Effector memory CD8-positive, alpha-beta T cell (primary cell): ENCODE measurements around the gene GLIS2.

ENCODE experiments used
- ATAC-seq: fragments of 150-1000 bp; cut with Tn5 transposase; replicated peaks from 2 replicates; pipeline ENCODE4 v1.10.0; 2021; ENCODE audit warnings: mild to moderate bottlenecking, moderate library complexity
- DNase-seq, 3 experiments: peaks; one replicate each; pipeline ENCODE4 v3.0.0; 2021
- H3K27ac Mint-ChIP-seq, 2 donors: one replicate each; pipeline ENCODE4 v1.8.0; 2022; ENCODE audit warnings: mild to moderate bottlenecking in 2 of 2, mixed read lengths in 2 of 2, moderate library complexity in 2 of 2
- H3K27me3 Mint-ChIP-seq, 2 donors: one replicate each; pipeline ENCODE4 v1.8.0; 2022; ENCODE audit warnings: mixed read lengths in 2 of 2
- H3K36me3 Mint-ChIP-seq: one replicate; pipeline ENCODE4 v1.8.0; 2022; ENCODE audit warnings: mild to moderate bottlenecking, moderate library complexity, mixed read lengths; ENCODE audit not compliant: insufficient read depth
- H3K4me1 Mint-ChIP-seq, 2 donors: one replicate each; pipeline ENCODE4 v1.8.0; 2022; ENCODE audit warnings: low read depth in 2 of 2, mixed read lengths in 2 of 2
- H3K4me3 Mint-ChIP-seq, 2 donors: one replicate each; pipeline ENCODE4 v1.8.0; 2022; ENCODE audit warnings: mild to moderate bottlenecking in 2 of 2, mixed read lengths in 2 of 2, moderate library complexity in 2 of 2
- H3K9me3 Mint-ChIP-seq, 2 donors: one replicate each; pipeline ENCODE4 v1.8.0; 2022; ENCODE audit warnings: mixed read lengths in 2 of 2

Gene GLIS2

GRCh38 chr16:4361944-4362311 is 46.1 kb downstream of the GLIS2 start:
- H3K27ac Mint-ChIP-seq: no peak overlapping the region
- H3K4me1 Mint-ChIP-seq: peaks cover 6 to 11% of the 10 kb centered on the region in 2 donors

DNA sequence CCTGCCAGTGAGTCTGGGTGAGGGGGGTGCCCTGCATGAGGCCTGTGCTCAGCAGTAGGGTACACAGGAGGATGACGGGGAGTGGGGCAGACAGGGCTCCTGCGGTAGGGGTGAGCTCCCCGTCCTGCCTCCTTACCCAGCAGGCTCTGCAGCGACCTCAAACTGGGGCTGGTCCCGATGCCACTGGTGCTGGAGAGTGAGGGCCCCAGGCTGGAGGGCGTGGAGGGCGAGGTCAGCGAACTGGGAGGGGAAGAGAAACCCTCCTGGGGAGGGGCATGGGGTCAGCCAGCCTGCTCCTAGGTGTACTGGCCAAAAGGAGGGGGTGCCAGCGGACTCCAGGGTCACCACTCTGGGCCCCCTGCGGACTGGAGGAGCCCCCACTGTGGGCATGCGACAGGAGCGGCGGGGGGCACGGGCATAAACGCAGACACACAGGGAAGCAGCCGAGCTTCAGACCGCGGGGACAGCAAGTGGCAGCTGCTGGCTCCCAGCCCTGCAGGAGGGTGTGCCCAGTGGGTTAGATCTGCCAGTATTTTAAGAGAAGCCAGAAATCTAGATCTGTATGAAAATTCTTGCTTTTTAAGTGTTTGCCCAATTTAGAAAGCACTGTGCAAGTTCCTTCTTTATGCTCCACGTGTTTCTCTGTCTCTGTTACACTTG is 46.7 kb downstream of the GLIS2 start:
- Mint-ChIP-seq H3K4me1 (peaks cover 10 to 11% of the 10 kb centered on the region in 2 donors), H3K27me3 (no peaks in the 10 kb centered on the region), H3K36me3 (peaks cover 88% of the 10 kb centered on the region), H3K9me3 (no peaks in the 10 kb centered on the region), H3K27ac (no peak overlapping the region), H3K4me3 (no peak overlapping the region)
- DNase-seq: no peak
- no peak for ATAC-seq

More at GRCh38 chr16:4361944-4362311, 46.1 kb downstream of the GLIS2 start:
- Mint-ChIP-seq H3K36me3 (peaks cover 88% of the 10 kb centered on the region), H3K27me3 (no peaks in the 10 kb centered on the region), H3K4me3 (no peak overlapping the region), H3K9me3 (no peaks in the 10 kb centered on the region)
- DNase-seq: no peak
- no peak for ATAC-seq

GRCh38 chr16:4364196-4365013 is 48.5 kb downstream of the GLIS2 start:
- H3K4me3 Mint-ChIP-seq: peak overlapping the region in 1 of 2 donors; percentile 31

GRCh38 chr16:4365014-4365406 is 49.1 kb downstream of the GLIS2 start:
- DNase-seq (no peak), ATAC-seq (peak; percentile 11)
- no peak overlapping the region for H3K27ac Mint-ChIP-seq
- H3K36me3 Mint-ChIP-seq: peaks cover 87% of the 10 kb centered on the region
- H3K4me3 Mint-ChIP-seq: no peak overlapping the region
- H3K27me3 Mint-ChIP-seq: no peaks in the 10 kb centered on the region
- H3K9me3 Mint-ChIP-seq: no peaks in the 10 kb centered on the region
- peaks cover 2 to 11% of the 10 kb centered on the region in 2 donors for H3K4me1 Mint-ChIP-seq

More at GRCh38 chr16:4364196-4365013, 48.5 kb downstream of the GLIS2 start:
- Mint-ChIP-seq H3K27ac (peak overlapping the region in 1 of 2 donors; percentile 78), H3K9me3 (no peaks in the 10 kb centered on the region), H3K36me3 (peaks cover 87% of the 10 kb centered on the region), H3K4me1 (peaks cover 6 to 12% of the 10 kb centered on the region in 2 donors), H3K27me3 (no peaks in the 10 kb centered on the region)
- ATAC-seq (peak; percentile 58), DNase-seq (no peak)

DNA sequence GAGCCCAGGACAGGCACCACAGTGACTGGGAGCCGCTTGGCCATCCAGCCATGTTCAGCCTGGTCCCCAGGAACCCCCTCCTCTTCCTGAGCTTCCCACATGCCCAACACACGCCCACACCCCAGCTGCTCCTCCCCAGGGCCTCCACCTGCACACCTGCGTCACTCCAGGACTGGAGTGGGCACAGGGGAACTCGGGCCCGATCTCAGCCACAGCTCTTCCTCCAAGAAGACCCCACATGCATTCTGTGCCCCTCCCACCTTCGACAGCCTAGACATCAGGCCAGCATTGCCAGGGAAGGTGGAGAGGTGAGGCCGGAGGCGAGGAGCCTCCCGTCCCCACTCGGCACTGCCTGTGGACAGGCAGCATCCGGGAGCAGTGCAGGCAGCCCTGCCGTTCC is 49.7 kb downstream of the GLIS2 start:
- no peaks in the 10 kb centered on the region for H3K9me3 Mint-ChIP-seq
- peak overlapping the region in 1 of 2 donors; percentile 82 for H3K27ac Mint-ChIP-seq
- ATAC-seq: no peak
- H3K36me3 Mint-ChIP-seq: peaks cover 87% of the 10 kb centered on the region
- peak overlapping the region in 1 of 2 donors; percentile 5 for H3K4me3 Mint-ChIP-seq
- H3K27me3 Mint-ChIP-seq: no peaks in the 10 kb centered on the region
- H3K4me1 Mint-ChIP-seq: peaks cover 0 to 13% of the 10 kb centered on the region in 2 donors
- no peak for DNase-seq

DNA sequence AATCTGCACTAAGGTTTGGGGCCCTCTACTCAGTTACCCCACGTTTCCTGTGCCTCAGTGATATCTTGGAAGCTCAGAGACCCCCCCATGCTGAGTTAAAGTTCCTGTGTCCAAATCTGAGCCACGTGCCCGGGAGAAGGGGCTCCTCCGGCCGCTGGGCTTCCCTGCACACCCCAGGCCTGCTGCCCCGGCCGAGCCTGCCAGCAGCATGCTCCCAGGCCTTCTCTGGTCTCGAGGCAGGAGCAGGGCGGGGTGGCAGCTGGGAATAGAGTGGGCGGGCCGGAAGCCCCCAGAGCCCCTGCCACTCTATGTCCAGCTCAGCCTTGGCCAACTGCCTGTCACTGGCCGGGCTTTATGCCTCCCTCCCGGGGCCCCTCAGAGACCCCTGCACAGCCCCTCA is 50.1 kb downstream of the GLIS2 start:
- H3K4me1 Mint-ChIP-seq: peaks cover 0 to 13% of the 10 kb centered on the region in 2 donors
- ATAC-seq (no peak), DNase-seq (no peak)
- peak overlapping the region in 1 of 2 donors; percentile 82 for H3K27ac Mint-ChIP-seq
- H3K4me3 Mint-ChIP-seq: no peak overlapping the region
- peaks cover 87% of the 10 kb centered on the region for H3K36me3 Mint-ChIP-seq
- no peaks in the 10 kb centered on the region for H3K27me3 Mint-ChIP-seq
- no peaks in the 10 kb centered on the region for H3K9me3 Mint-ChIP-seq

- H3K36me3 Mint-ChIP-seq: peaks cover 89% of the 10 kb centered on the region
- DNase-seq: no peak
- no peak for ATAC-seq
- H3K27me3 Mint-ChIP-seq: no peaks in the 10 kb centered on the region
- peaks cover 0 to 15% of the 10 kb centered on the region in 2 donors for H3K4me1 Mint-ChIP-seq
- H3K9me3 Mint-ChIP-seq: no peaks in the 10 kb centered on the region
- H3K27ac Mint-ChIP-seq: peak overlapping the region; percentile 82 to 85
- no peak overlapping the region for H3K4me3 Mint-ChIP-seq
These were observed 51.6 kb downstream of the GLIS2 start for GRCh38 chr16:4367393-4367856.

DNA sequence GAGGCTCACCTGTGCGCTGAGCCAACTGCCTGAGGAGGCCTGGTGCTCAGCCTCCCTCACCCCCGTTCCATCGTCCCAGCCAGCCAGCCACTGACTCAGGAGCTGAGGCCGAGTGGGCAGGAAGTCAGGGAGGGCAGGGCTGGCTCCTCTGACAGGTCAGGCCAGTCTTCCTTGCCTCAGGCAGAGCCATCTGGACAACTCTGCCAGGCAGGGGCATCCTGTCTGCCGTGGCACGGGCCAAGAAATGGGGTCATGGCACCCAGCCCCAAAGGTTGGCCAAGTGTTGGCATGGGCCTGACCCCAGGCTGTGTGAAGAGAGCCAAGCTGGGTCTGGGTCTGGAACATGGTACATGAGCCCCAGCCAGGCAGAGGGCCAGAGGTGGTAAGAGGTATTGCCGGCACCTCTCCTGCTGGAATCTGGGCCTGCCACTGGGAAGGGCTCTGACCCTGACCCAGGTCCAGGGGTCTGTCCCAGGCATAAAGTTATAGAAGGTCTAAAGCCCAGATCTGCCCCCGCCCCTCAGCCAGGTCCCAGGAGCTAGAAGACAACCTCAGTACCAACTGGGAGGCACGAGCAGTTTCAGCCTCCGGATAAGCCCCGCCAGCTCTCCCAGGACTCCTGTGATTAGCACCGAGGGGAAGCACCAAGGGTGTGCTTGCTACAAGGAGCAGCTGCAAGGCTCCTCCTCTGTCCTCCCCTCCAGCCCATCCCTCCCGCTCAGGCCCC is 53.3 kb downstream of the GLIS2 start:
- Mint-ChIP-seq H3K4me1 (peaks cover 5 to 26% of the 10 kb centered on the region in 2 donors), H3K27ac (peak overlapping the region in 1 of 2 donors; percentile 82), H3K27me3 (no peaks in the 10 kb centered on the region), H3K9me3 (no peaks in the 10 kb centered on the region), H3K36me3 (peaks cover 89% of the 10 kb centered on the region), H3K4me3 (peak overlapping the region in 1 of 2 donors; percentile 23)
- ATAC-seq (no peak), DNase-seq (no peak)

DNA sequence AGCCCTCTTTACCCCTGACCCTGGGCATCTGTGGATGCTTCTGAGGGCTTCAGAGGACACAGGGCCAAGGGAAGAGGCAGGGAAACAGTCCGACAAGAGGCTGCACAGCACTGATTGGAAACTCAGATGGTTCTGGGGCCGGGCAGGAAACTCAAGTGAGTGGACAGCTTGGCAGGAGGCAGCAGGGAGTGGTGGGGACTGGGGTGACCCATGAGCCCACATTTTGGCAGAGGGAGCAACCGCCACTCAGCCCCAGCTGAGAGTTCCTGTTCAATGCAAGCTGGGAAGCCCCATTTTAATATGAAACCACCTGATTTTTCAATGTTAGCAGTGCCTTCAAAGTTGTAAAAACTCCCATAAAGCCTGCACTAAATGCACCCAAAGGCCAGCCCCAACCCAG is 54.3 kb downstream of the GLIS2 start:
- Mint-ChIP-seq H3K9me3 (no peaks in the 10 kb centered on the region), H3K27ac (peak overlapping the region; percentile 52 to 59), H3K4me3 (no peak overlapping the region)

GRCh38 chr16:4370570-4371356 is 54.9 kb downstream of the GLIS2 start:
- H3K4me1 Mint-ChIP-seq: peaks cover 11 to 33% of the 10 kb centered on the region in 2 donors
- peak overlapping the region in 1 of 2 donors; percentile 59 for H3K27ac Mint-ChIP-seq
- H3K36me3 Mint-ChIP-seq: peaks cover 92% of the 10 kb centered on the region
- peak overlapping the region in 1 of 2 donors; percentile 80 for H3K4me3 Mint-ChIP-seq
- H3K9me3 Mint-ChIP-seq: no peaks in the 10 kb centered on the region
- DNase-seq (no peak), ATAC-seq (no peak)
- H3K27me3 Mint-ChIP-seq: no peaks in the 10 kb centered on the region

More for the DNA sequence above, 54.3 kb downstream of the GLIS2 start:
- DNase-seq (no peak), ATAC-seq (no peak)
- H3K36me3 Mint-ChIP-seq: peaks cover 90% of the 10 kb centered on the region
- no peaks in the 10 kb centered on the region for H3K27me3 Mint-ChIP-seq
- peaks cover 5 to 29% of the 10 kb centered on the region in 2 donors for H3K4me1 Mint-ChIP-seq

DNA sequence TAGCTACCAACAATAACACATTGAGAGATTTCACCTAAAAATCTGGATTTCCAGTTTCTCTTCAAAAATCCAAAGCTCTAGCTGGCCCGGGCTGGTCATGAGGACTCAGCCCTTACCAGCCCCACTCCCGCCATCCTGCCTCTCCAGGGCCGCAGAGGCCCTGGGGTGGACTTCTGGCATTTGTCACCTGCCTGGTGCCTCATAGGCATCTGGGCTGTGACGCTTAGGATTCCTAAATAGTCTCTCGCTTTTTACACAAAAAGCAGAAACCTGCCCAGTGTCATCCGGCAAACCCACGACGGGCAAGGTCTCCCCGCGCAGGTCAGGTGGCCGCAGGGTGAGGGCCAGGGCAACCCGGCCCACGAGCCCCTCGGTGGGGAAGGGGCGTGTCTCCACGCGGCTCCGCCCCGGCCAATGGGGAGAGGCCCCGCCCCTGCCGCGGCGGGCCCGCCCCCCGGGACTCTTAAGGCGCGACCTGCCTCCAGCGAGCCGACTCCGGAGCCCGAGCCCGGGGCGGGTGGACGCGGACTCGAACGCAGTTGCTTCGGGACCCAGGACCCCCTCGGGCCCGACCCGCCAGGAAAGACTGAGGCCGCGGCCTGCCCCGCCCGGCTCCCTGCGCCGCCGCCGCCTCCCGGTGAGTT is 55.6 kb downstream of the GLIS2 start, which contains the start of gene VASN:
VASN (plus strand) TSS at position 492 of the 644 bp plus-strand sequence. CDS start 9,030 bp downstream, outside the sequence.
- H3K4me3 Mint-ChIP-seq: peak within 1 kb of the TSS; percentile 76 to 80
- peak within 1 kb of the TSS in 1 of 2 donors; percentile 90 for H3K27ac Mint-ChIP-seq
- H3K9me3 Mint-ChIP-seq: no peaks in the 10 kb centered on the region
- H3K4me1 Mint-ChIP-seq: peaks cover 12 to 33% of the 10 kb centered on the region in 2 donors
- peaks cover 97% of the 10 kb centered on the region for H3K36me3 Mint-ChIP-seq
- no peaks in the 10 kb centered on the region for H3K27me3 Mint-ChIP-seq
- DNase-seq: peak; percentile 64 to 72 (median 71)
- peak; percentile 69 for ATAC-seq

DNA sequence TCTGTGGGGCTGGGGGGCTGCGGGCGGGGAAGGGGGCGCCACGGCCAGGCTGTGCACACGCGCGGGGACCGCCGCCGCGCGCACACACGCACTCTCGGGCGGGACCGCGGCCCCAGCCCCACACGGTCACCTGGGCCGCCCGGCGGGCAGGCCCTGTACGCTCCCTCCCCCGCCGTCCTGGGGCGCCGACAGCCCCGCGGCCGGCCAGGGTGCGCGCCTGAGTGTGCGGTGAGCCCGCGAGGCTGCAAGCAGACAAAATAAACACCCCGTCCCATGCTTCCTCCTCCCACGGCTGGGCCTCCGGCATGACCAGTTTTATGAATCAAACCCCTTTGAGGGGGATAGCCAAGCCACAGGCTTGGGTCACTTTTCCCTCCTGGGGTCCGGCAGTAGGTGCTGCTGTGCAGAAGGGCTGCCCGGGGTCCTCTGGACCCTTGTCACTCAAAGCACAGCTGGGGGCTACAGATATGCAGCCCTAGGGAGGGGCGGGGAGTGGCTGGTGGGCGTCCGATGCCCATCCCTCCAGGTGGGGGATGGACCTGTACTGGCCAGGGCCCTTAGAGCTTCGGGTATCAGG is 56.2 kb downstream of the GLIS2 start:
- Mint-ChIP-seq H3K36me3 (peaks cover 97% of the 10 kb centered on the region), H3K9me3 (no peaks in the 10 kb centered on the region), H3K27ac (peak overlapping the region in 1 of 2 donors; percentile 90), H3K27me3 (no peaks in the 10 kb centered on the region), H3K4me3 (peak overlapping the region; percentile 76 to 80), H3K4me1 (peaks cover 12 to 35% of the 10 kb centered on the region in 2 donors)
- DNase-seq (peak in 2 of 3 experiments; percentile 38 to 40), ATAC-seq (peak; percentile 61)
